NT2/D1 (cell line): ENCODE data around the gene HNRNPC.

ENCODE experiments used
- DNase-seq: peaks from one replicate; pipeline ENCODE4 v3.0.0-alpha.2; 2011; ENCODE audit warnings: low read depth, low spot score
- H3K27me3 ChIP-seq: 2 replicates; pipeline ENCODE4 v1.6.0; 2011; ENCODE audit warnings: mild to moderate bottlenecking; ENCODE audit not compliant: insufficient read length, insufficient read depth
- H3K36me3 ChIP-seq: 2 replicates; pipeline ENCODE4 v1.6.1; 2011; ENCODE audit warnings: mild to moderate bottlenecking, low read length, mixed read lengths; ENCODE audit not compliant: insufficient read depth, insufficient read length
- H3K4me1 ChIP-seq: 2 replicates; pipeline ENCODE4 v1.5.1; 2011; ENCODE audit not compliant: insufficient read depth, insufficient read length
- H3K4me3 ChIP-seq: 2 replicates; pipeline ENCODE4 v1.5.1; 2011; ENCODE audit warnings: low read depth; ENCODE audit not compliant: insufficient read length
- H3K9ac ChIP-seq: 2 replicates; pipeline ENCODE4 v1.6.0; 2011; ENCODE audit warnings: low read depth; ENCODE audit not compliant: insufficient read length
- H3K9me3 ChIP-seq: 2 replicates; pipeline ENCODE4 v1.5.1; 2011; ENCODE audit warnings: mild to moderate bottlenecking, low read length; ENCODE audit not compliant: insufficient read depth
- SUZ12 ChIP-seq: IDR thresholded peaks from 2 replicates; pipeline ENCODE4 v1.6.1; 2011; ENCODE audit not compliant: insufficient read length, insufficient read depth; ENCODE audit errors: extremely low read depth
- YY1 ChIP-seq: IDR thresholded peaks from 2 replicates; pipeline ENCODE4 v1.6.1; 2011; ENCODE audit not compliant: insufficient read length, insufficient read depth
- ZNF274 ChIP-seq: IDR thresholded peaks from 2 replicates; pipeline ENCODE4 v1.6.1; 2011; ENCODE audit warnings: mild to moderate bottlenecking, low read depth, low read length

HNRNPC gene

DNA sequence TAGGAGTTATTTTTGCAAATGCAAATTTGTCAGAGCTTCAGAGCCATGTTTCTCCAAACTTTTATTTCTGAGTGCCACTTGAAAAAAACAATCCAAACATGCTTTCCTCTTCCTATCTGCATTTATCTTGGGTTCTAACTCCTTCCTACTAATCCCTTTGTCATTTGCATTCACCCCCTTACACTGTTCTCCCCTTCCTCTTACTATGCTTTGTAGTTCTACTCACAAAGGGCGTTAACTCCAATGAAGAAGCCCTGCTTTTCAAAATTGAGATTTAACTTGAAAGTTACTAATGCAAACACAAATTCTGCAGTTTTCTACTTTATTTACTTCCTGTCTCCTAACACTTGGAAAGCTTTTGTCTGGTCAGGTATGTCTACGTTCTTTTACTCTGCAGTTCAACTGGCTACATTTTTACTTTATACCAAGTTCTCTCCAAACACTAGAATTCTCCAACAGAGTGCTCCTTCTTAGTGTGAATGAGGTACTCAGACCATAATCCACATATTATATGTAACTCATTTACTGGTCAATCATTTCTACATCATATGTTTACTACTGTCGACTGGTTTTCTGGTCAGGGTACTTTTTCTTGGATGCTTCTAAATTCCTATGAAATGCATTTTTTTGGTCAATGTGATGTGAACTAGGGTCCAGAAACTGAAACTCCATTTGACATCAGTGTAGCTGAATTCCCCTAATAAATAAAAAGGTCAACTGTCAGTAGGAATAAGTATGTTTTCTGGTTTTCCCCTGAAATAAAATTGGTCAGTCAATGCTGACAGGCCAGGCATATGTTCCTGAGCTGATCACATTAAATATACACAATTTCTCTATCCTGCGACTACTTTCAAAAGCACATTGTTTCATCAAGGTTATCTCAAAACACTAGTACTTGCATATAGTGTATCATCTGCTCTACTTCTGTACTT, 62.2 kb downstream of the HNRNPC start:
- TF ChIP-seq ZNF274, result no peak
- no peak for TF ChIP-seq SUZ12
- TF ChIP-seq YY1, result no peak
- no peak overlapping the region for H3K9ac ChIP-seq
- peaks cover 65% of the 10 kb centered on the region for H3K36me3 ChIP-seq
- DNase-seq, result no peak
- H3K4me3 ChIP-seq, result no peak overlapping the region
- no peaks in the 10 kb centered on the region for H3K27me3 ChIP-seq
- H3K9me3 ChIP-seq, result no peaks in the 10 kb centered on the region
- no peaks in the 10 kb centered on the region for H3K4me1 ChIP-seq

DNA sequence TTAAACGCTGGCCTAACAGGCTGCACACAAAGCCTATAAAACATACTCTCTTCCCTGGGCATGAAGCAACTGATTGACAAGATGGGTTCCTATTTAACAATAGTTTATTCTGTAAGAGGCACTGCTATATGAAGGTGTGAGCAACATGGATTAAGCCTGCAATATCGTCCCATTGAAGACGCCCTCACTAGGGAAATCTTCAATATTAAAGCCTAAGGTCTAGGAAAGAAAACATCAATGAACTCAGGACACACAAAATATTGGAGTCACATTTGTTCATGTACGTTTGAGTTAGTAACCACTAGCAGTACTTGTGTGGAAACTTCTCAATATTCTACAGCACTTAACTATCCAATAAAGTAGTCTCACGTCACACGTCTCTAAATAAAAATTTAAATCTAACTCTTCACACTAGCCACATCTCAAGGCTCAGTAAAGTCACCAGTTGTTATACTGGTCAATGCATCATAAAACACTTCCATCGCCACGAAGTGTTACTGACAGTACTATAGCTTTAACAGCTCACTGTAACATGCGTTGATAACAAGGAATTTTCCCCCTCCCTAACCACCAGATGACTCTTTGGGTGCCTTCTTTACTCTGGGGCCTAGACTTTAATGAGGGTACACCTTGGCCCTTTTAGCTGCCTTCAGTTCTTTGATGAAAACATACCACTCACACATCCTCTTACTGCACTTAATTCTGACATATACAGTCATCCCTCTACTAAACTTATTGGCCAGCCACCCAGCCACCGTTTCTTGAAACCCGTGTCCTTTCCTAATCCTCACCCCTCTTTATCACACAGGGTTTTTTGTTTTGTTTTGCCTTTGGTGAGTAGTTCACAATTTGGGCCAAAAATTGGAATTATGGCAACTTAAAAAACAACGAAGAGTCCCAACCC, 63.3 kb downstream of the HNRNPC start:
- H3K27me3 ChIP-seq, result no peaks in the 10 kb centered on the region
- H3K9ac ChIP-seq, result no peak overlapping the region
- peaks cover 56% of the 10 kb centered on the region for H3K36me3 ChIP-seq
- no peak for DNase-seq
- H3K4me1 ChIP-seq, result no peaks in the 10 kb centered on the region
- H3K4me3 ChIP-seq, result no peak overlapping the region
- no peaks in the 10 kb centered on the region for H3K9me3 ChIP-seq
- TF ChIP-seq ZNF274, result no peak
- no peak for TF ChIP-seq SUZ12
- no peak for TF ChIP-seq YY1

DNA sequence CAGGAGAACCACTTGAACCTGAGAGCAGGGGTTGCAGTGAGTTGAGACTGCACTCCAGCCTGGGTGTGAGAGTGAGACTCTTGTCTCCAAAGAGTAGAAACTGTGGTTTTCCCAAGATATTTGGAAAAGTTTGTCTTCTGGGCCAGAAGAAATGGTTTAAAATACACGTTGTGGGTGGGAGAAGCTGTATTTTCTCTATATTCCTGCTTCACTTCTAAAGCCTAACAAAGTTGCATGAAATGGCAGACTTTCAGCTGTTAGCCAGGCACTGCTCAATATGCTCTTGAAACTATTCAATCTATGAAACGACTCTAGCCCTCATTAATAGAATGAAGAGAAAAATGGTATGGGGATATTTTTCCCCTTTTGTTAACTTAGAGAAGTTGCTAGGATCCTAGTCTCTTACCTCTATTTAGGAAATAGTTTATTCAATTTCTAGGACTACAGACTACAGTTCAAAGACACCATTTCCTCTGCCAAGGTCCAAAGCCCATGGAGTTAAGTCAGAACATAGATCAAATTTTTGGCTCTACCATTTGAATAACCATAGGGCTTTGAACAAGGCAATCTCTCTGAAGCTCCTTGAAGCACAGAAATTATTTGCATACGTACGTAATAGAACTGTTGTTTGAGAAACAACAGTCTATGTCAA, 64.1 kb downstream of the HNRNPC start:
- H3K9ac ChIP-seq, result no peak overlapping the region
- no peak for DNase-seq
- no peaks in the 10 kb centered on the region for H3K4me1 ChIP-seq
- no peaks in the 10 kb centered on the region for H3K9me3 ChIP-seq
- no peaks in the 10 kb centered on the region for H3K27me3 ChIP-seq
- no peak for TF ChIP-seq YY1
- TF ChIP-seq ZNF274, result no peak
- TF ChIP-seq SUZ12, result no peak
- H3K36me3 ChIP-seq, result peaks cover 54% of the 10 kb centered on the region
- no peak overlapping the region for H3K4me3 ChIP-seq

DNA sequence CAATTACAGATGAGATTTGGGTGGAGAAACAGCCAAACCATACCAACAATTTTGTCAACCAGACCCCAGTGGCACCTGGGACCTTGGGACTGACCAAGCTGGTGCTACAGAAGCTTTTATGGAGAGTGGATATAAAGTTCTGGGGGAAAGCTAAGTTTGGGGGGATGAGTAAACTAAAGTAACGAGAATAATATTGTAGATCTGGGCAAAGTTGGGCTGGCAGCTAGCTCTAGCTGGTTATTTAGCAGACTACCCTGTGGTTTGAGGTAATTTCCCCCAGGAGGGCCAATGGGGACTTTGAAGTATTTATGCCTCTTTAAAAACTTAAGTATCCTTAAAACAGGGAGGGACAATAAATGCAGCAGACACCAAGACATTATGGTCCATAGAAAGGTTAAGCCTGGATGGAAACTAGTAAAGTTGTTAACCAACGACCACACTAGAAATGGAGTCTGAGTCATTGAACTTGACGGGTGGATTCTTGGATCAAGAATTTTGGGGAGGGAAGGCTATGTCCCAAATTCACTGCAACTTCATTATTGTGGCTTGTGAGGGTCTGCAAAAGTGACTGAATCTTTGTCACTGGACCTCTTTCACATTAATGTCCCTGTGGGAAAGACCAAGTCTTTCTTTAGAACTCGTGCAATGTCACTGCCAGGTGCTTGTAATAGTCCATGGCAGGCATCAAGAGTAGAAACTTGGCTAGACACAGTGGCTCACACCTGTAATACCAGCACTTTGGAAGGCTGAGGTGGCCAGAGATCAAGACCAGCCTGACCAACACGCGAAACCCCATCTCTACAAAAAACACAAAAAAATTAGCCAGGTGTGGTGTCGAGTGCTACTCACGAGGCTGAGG, 64.8 kb downstream of the HNRNPC start:
- no peak for DNase-seq
- no peak overlapping the region for H3K4me3 ChIP-seq
- no peaks in the 10 kb centered on the region for H3K4me1 ChIP-seq
- TF ChIP-seq SUZ12, result no peak
- no peak overlapping the region for H3K9ac ChIP-seq
- no peaks in the 10 kb centered on the region for H3K27me3 ChIP-seq
- H3K9me3 ChIP-seq, result no peaks in the 10 kb centered on the region
- peaks cover 47% of the 10 kb centered on the region for H3K36me3 ChIP-seq

DNA sequence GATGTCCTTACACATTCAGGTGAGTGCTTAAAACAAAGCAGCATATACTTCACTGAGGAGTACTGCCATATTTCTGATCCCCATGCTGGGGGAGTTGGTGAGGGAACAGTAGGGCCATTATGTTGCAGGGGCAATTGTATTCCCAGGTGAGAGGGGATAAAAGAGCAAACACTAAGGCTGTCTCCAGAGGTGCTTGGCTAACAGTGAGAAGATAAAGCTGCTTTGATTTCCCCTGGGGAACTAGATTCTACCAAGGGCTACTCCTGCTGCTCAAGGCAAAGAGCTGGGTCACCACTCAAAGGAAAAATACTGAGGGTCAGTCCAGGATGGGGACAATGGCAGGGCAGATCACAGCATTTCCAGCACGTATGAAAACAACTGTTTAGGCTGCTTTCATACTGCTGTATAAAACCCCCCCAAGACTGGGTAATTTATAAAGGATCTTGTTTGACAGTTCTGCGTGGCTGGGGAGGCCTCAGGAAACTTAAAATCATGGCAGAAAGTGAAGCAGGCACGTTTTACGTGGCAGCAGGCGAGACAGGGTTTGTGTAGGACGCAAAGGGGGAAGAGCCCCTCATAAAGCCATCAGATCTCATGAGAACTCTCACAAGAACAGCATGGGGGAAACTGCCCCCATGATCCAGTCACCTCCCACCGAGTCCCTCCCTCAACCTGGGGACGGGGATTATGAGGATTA, 65.6 kb downstream of the HNRNPC start:
- no peak for TF ChIP-seq YY1
- TF ChIP-seq ZNF274, result no peak
- Histone ChIP-seq H3K4me1 (no peaks in the 10 kb centered on the region), H3K27me3 (no peaks in the 10 kb centered on the region), H3K36me3 (peaks cover 39% of the 10 kb centered on the region), H3K9ac (no peak overlapping the region), H3K4me3 (no peak overlapping the region), H3K9me3 (no peaks in the 10 kb centered on the region)
- no peak for DNase-seq

- no peak overlapping the region for H3K4me3 ChIP-seq
- H3K4me1 ChIP-seq, result no peaks in the 10 kb centered on the region
- no peaks in the 10 kb centered on the region for H3K27me3 ChIP-seq
- no peak for TF ChIP-seq SUZ12
- TF ChIP-seq YY1, result no peak
- TF ChIP-seq ZNF274, result no peak
- peaks cover 30% of the 10 kb centered on the region for H3K36me3 ChIP-seq
- 0 out of 2 replicates have a peak, but pooled peaks cover 1% of the 10 kb centered on the region for H3K9me3 ChIP-seq
- DNase-seq, result no peak
- no peak overlapping the region for H3K9ac ChIP-seq
These were observed 66.5 kb downstream of the HNRNPC start for GRCh38 chr14:21202463-21203358.
